ENCODE data around the gene PLXNA2. TPM values are rescaled to one million over a fixed set of nuclear protein-coding genes. Genes with fewer than 3 reads are reported as not detected.

PLXNA2 gene
- total and polyA plus RNA-seq, 2 donors (not counting 3 experiments of a cell fraction or from before 2014, with no cell fraction given) = 42.6 to 229 TPM

GRCh38 chr1:208031316-208031931 lies 212.8 kb downstream of the PLXNA2 start:
- FAIRE-seq (no peak), DNase-seq (ENCODE audit: low read depth, low spot score) (no peak)
- ChIA-PET POLR2A (no interaction called here), CTCF (interaction anchor here (0.9 to 13.9 kb wide), 10 partner anchors 10 to 211 kb away, joined by 3 to 289 read pairs (median 4); partner anchors contain the start of gene PLXNA2)
- TF ChIP-seq GATA2 (IDR thresholded peaks at IDR 0.05; ENCODE audit: insufficient read depth, insufficient read length, low read depth, low read length) (no peak), MAX (IDR thresholded peaks at IDR 0.05; ENCODE audit: insufficient read depth, insufficient read length) (no peak), FOS (IDR thresholded peaks at IDR 0.05; ENCODE audit: borderline replicate concordance, insufficient read depth, low read length) (no peak), POLR2A (IDR thresholded peaks at IDR 0.05; ENCODE audit: low read depth, low read length) (no peak), POLR2AphosphoS5 (IDR thresholded peaks at IDR 0.05; ENCODE audit: insufficient read depth, low read depth, low read length) (no peak), JUN (IDR thresholded peaks at IDR 0.05; ENCODE audit: borderline replicate concordance, insufficient read depth, insufficient read length, low read depth) (no peak), EZH2 (IDR thresholded peaks at IDR 0.05; ENCODE audit: borderline replicate concordance, low read depth, low read length, severe bottlenecking) (no peak), MYC (IDR thresholded peaks at IDR 0.05; ENCODE audit: low read depth, low read length) (no peak), CTCF (IDR thresholded peaks at IDR 0.05; ENCODE audit: extremely low read depth in 1 of 2, insufficient read depth in 1 of 2, low read depth in 1 of 2, low read length in 2 of 2) (no peak)
- intact Hi-C loops (cut with micrococcal nuclease) = loop anchor here (5.0 kb wide), 1 partner anchor 211 kb away; the partner anchor contains the start of gene PLXNA2
- Histone ChIP-seq H3K4me2 (ENCODE audit: insufficient read depth, low read length) (no peak overlapping the region), H3K36me3 (ENCODE audit: control insufficient read depth in 2 of 2, extremely low read depth in 1 of 2, insufficient read depth in 2 of 2, low read length in 2 of 2) (peaks cover 40 to 45% of the 10 kb centered on the region in 2 experiments), H3K4me3 (replicated peaks in 1 of 3; ENCODE audit: insufficient read depth in 1 of 3, low read depth in 1 of 3, low read length in 3 of 3) (no peak overlapping the region), H3K4me1 (ENCODE audit: control insufficient read depth, extremely low read depth, insufficient read depth, low read length) (peaks cover 43% of the 10 kb centered on the region), H3K9me3 (replicated peaks; ENCODE audit: control insufficient read depth, insufficient read depth, low read length) (no peaks in the 10 kb centered on the region), H3K9me1 (replicated peaks; ENCODE audit: control insufficient read depth, extremely low read depth, insufficient read depth, low read length) (no peaks in the 10 kb centered on the region), H3K27ac (ENCODE audit: insufficient read depth, low read depth, low read length) (peak overlapping the region; percentile 85), H3K9ac (replicated peaks; ENCODE audit: extremely low read depth, insufficient read depth, low read length) (no peak overlapping the region), H2AFZ (ENCODE audit: low read depth, low read length) (no peak overlapping the region), H3K27me3 (ENCODE audit: control insufficient read depth in 2 of 2, insufficient read depth in 2 of 2, low read length in 2 of 2) (no peaks in the 10 kb centered on the region), H4K20me1 (replicated peaks; ENCODE audit: control insufficient read depth, extremely low read depth, insufficient read depth, low read length) (no peaks in the 10 kb centered on the region), H3K79me2 (ENCODE audit: control insufficient read depth, insufficient read depth, low read length) (no peaks in the 10 kb centered on the region)
- BruUV-seq (replicated peaks) = no TSS peak
- dilution Hi-C loops (cut with MboI; ENCODE audit: extremely low pct_ligation_motif_present, low sequenced_read_pairs) = no loop called here
